ENCODE results near the gene CCT5. TPM values are rescaled to one million over a fixed set of nuclear protein-coding genes. Genes with fewer than 3 reads are reported as not detected.

CCT5 gene
- total RNA-seq, 2 experiments from 2014 or later, result 27.4 to 32.0 TPM

DNA sequence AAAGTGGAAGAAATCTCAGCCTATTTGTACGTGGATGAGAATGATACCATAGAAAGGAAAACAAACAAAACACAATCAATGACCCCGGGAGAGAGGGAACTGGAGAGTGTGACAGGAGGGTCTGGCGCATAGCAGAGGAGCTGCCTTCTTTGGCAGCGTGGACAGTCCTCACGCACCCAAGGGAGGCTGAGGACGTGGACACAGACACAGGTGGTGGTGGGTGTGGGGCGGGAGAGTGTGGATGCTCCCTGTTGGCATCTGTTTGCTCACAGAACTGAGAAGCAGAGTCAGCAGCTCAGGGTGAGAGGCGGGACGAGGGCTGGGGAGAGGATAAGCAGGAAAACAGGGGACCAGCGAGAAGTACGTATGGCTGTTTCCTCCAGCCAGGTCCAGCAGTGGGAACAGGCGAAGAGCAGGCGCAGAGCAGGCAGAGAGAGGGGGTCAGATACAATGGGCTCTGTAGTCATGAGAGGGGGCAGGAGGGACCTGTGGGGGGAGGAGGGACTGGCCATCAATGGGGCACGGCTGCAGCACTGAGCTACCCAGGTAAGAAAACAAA, 47.6 kb downstream of the CCT5 start:
- no peaks in the 10 kb centered on the region for H3K9me3 ChIP-seq (ENCODE audit: control insufficient read depth in 1 of 2, insufficient read depth in 1 of 2, low read length in 2 of 2)
- H3K27ac ChIP-seq (ENCODE audit: low read depth in 1 of 2, low read length in 2 of 2), result no peak overlapping the region
- H3K27ac Mint-ChIP-seq, result no peak overlapping the region
- no peaks in the 10 kb centered on the region for H3K27me3 Mint-ChIP-seq
- intact Hi-C loops (cut with DNase I, micrococcal nuclease), result no loop called here
- H3K4me3 Mint-ChIP-seq, result no peak overlapping the region
- H3K27me3 ChIP-seq (ENCODE audit: control insufficient read depth in 1 of 2, insufficient read depth in 2 of 2, low read length in 2 of 2), result peaks cover 0 to 4% of the 10 kb centered on the region in 2 experiments
- DNase-seq (no peak), ATAC-seq (ENCODE audit: poor library complexity) (no peak)
- H3K9me3 Mint-ChIP-seq, result no peaks in the 10 kb centered on the region
- no peaks in the 10 kb centered on the region for H3K36me3 ChIP-seq (ENCODE audit: insufficient read depth, low read length)
- TF ChIP-seq, protein P1, sequence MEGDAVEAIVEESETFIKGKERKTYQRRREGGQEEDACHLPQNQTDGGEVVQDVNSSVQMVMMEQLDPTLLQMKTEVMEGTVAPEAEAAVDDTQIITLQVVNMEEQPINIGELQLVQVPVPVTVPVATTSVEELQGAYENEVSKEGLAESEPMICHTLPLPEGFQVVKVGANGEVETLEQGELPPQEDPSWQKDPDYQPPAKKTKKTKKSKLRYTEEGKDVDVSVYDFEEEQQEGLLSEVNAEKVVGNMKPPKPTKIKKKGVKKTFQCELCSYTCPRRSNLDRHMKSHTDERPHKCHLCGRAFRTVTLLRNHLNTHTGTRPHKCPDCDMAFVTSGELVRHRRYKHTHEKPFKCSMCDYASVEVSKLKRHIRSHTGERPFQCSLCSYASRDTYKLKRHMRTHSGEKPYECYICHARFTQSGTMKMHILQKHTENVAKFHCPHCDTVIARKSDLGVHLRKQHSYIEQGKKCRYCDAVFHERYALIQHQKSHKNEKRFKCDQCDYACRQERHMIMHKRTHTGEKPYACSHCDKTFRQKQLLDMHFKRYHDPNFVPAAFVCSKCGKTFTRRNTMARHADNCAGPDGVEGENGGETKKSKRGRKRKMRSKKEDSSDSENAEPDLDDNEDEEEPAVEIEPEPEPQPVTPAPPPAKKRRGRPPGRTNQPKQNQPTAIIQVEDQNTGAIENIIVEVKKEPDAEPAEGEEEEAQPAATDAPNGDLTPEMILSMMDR (IDR thresholded peaks at IDR 0.05), result no peak
- no peaks in the 10 kb centered on the region for H3K4me1 ChIP-seq (ENCODE audit: insufficient read depth, low read length)
- H3K4me3 ChIP-seq (ENCODE audit: low read length), result no peak overlapping the region
- POLR2A ChIA-PET, result no interaction called here
- H3K36me3 Mint-ChIP-seq (ENCODE audit: low read depth), result no peaks in the 10 kb centered on the region
- CTCF ChIA-PET, result interaction anchor here (0.7 kb wide), 2 partner anchors 180 to 255 kb away, joined by 3 to 4 read pairs; no protein-coding TSS in a partner anchor
- H3K4me1 Mint-ChIP-seq (ENCODE audit: low read depth), result no peaks in the 10 kb centered on the region

- peaks cover 0 to 4% of the 10 kb centered on the region in 2 experiments for H3K27me3 ChIP-seq (ENCODE audit: control insufficient read depth in 1 of 2, insufficient read depth in 2 of 2, low read length in 2 of 2)
- Mint-ChIP-seq H3K9me3 (no peaks in the 10 kb centered on the region), H3K4me3 (no peak overlapping the region), H3K27me3 (no peaks in the 10 kb centered on the region), H3K27ac (no peak overlapping the region), H3K36me3 (ENCODE audit: low read depth) (no peaks in the 10 kb centered on the region), H3K4me1 (ENCODE audit: low read depth) (no peaks in the 10 kb centered on the region)
- ChIA-PET POLR2A (no interaction called here), CTCF (no interaction called here)
- ATAC-seq (ENCODE audit: poor library complexity), result no peak
- TF ChIP-seq, protein P1 (IDR thresholded peaks at IDR 0.05), result no peak
- no peak for DNase-seq
- H3K9me3 ChIP-seq (ENCODE audit: control insufficient read depth in 1 of 2, insufficient read depth in 1 of 2, low read length in 2 of 2), result no peaks in the 10 kb centered on the region
- H3K4me1 ChIP-seq (ENCODE audit: insufficient read depth, low read length), result no peaks in the 10 kb centered on the region
- no peaks in the 10 kb centered on the region for H3K36me3 ChIP-seq (ENCODE audit: insufficient read depth, low read length)
- H3K27ac ChIP-seq (ENCODE audit: low read depth in 1 of 2, low read length in 2 of 2), result no peak overlapping the region
- no peak overlapping the region for H3K4me3 ChIP-seq (ENCODE audit: low read length)
- intact Hi-C loops (cut with DNase I, micrococcal nuclease), result no loop called here
Measured at GRCh38 chr5:10300246-10300645, 50.2 kb downstream of the CCT5 start.

DNA sequence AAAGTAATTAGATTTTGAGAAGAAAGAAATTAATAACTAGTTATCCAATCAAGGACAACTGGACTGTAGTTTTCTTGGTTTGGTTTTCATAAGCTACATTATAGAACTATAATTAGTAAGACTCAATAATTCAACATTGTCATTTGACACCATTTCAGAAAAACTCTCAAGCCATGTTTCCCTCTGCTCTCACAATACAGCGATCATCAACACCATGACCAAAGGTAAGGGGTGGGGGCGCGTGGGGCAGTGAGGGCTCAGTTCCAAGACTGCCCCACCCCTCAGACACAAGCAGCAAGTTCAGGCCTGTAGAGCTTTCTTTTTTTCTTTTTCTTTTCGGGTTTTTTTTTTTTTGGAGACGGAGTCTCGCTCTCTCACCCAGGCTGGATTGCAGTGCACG, 51.2 kb downstream of the CCT5 start:
- Histone ChIP-seq H3K36me3 (ENCODE audit: insufficient read depth, low read length) (no peaks in the 10 kb centered on the region), H3K4me1 (ENCODE audit: insufficient read depth, low read length) (no peaks in the 10 kb centered on the region), H3K27me3 (ENCODE audit: control insufficient read depth in 1 of 2, insufficient read depth in 2 of 2, low read length in 2 of 2) (peaks cover 0 to 5% of the 10 kb centered on the region in 2 experiments), H3K9me3 (ENCODE audit: control insufficient read depth in 1 of 2, insufficient read depth in 1 of 2, low read length in 2 of 2) (no peaks in the 10 kb centered on the region), H3K4me3 (ENCODE audit: low read length) (no peak overlapping the region), H3K27ac (ENCODE audit: low read depth in 1 of 2, low read length in 2 of 2) (no peak overlapping the region)
- DNase-seq (no peak), ATAC-seq (ENCODE audit: poor library complexity) (no peak)
- no peak overlapping the region for H3K4me3 Mint-ChIP-seq
- TF ChIP-seq, protein P1 (IDR thresholded peaks at IDR 0.05), result no peak
- H3K9me3 Mint-ChIP-seq, result no peaks in the 10 kb centered on the region
- intact Hi-C loops (cut with DNase I, micrococcal nuclease), result no loop called here
- H3K27ac Mint-ChIP-seq, result no peak overlapping the region
- POLR2A ChIA-PET, result interaction anchor here (0.6 kb wide), 1 partner anchor 78 kb away, joined by 3 read pairs; no protein-coding TSS in a partner anchor
- H3K4me1 Mint-ChIP-seq (ENCODE audit: low read depth), result no peaks in the 10 kb centered on the region
- CTCF ChIA-PET, result no interaction called here
- H3K27me3 Mint-ChIP-seq, result peaks cover 4% of the 10 kb centered on the region
- no peaks in the 10 kb centered on the region for H3K36me3 Mint-ChIP-seq (ENCODE audit: low read depth)

Data from CD4-positive, alpha-beta T cell (primary cell).